ENCODE results near the gene ALKBH2. TPM values are rescaled to one million over a fixed set of nuclear protein-coding genes. Genes with fewer than 3 reads are reported as not detected.

Gene ALKBH2
- total RNA-seq, result 10 to 100 TPM; 31.1 to 32.7 TPM

DNA sequence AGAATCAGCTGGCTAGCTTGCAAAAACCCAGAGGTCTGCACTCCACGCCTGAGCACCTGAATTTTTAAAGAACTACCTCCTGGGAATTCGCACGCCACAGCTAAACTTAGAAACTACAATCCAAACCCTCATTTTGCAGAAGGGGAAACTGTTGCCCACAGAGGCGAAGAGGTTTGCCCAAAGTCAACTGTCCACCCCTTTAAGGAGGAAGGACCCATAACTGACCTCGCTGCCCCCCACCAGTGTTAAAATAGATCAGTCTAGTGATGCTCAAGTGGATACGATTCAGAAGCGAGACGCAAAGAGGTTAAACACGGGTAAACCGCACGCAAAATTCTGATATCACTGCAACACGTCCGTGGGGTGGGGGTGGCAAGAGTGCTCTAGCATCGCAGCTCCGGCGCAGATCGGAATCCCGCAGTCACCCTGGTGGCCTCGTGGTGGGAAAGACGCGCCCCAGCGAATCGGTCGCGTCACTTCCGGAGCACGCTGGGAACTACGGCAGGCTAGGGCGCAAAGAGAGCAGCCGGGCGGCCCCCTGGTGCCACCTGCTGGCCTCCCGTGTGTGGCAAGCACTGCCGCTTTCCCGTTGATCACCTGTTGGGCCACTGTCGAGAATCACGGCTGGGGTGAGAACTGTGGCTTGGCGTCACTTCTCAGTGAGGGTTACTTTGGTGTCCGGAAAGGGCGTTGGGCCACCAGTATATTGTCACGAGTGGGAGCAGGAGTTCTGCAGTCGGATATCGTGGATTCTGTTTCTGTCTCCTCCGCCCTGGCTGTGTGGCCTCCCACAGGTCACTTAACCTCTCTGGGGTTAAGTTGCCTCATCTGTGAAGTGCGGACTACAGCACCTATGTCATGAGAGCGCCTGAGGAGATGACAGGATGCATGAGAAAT is at the start of gene ALKBH2:
TSS of gene ALKBH2 (minus strand) at position 451 of the 897 bp plus-strand sequence. CDS start 686 bp downstream, outside the sequence.
- peak; percentile 96 for DNase-seq
- peak within 1 kb of the TSS; percentile 81 for H3K27ac Mint-ChIP-seq
- H3K27me3 Mint-ChIP-seq (ENCODE audit: low read depth), result no peaks in the 10 kb centered on the region
- H3K36me3 Mint-ChIP-seq (ENCODE audit: low read depth), result peaks cover 25% of the 10 kb centered on the region
- CTCF ChIA-PET, result interaction anchor here (0.9 to 5.4 kb wide), 12 partner anchors 19 to 520 kb away, joined by 3 to 41 read pairs (median 4); partner anchors contain the start of gene DAO
- peaks cover 44% of the 10 kb centered on the region for H3K4me1 Mint-ChIP-seq (ENCODE audit: low read depth)
- no peaks in the 10 kb centered on the region for H3K9me3 Mint-ChIP-seq
- H3K4me3 Mint-ChIP-seq, result peak within 1 kb of the TSS; percentile 85
- intact Hi-C loops (cut with micrococcal nuclease), result loop anchor here (1.0 to 5.0 kb wide), 12 partner anchors 41 to 576 kb away; partner anchors contain the start of genes CORO1C, FICD, SELPLG and SSH1

DNA sequence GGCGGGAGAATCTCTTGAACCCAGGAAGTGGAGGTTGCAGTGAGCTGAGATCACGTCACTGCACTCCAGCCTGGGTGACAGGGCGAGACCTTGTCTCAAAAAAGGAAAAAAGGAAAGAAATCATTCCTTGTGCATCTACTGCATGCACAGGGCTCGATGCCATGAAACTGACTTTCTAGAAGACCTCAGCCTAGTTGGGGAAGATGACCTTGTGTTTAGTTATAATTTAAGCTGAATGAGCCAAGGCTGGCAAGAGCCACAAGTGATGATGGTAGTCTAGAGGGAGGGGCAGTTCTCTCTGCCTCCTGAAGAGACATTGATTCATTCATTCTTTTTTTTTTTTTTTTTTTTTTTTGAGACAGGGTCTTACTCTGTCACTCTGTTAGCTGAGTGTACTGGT is 47.3 kb upstream of the ALKBH2 start:
- Mint-ChIP-seq H3K4me1 (ENCODE audit: low read depth) (peaks cover 3% of the 10 kb centered on the region), H3K27ac (no peak overlapping the region), H3K4me3 (no peak overlapping the region), H3K9me3 (peaks cover 4% of the 10 kb centered on the region), H3K27me3 (ENCODE audit: low read depth) (no peaks in the 10 kb centered on the region), H3K36me3 (ENCODE audit: low read depth) (no peaks in the 10 kb centered on the region)
- DNase-seq, result no peak
- CTCF ChIA-PET, result no interaction called here
- intact Hi-C loops (cut with micrococcal nuclease), result no loop called here

DNA sequence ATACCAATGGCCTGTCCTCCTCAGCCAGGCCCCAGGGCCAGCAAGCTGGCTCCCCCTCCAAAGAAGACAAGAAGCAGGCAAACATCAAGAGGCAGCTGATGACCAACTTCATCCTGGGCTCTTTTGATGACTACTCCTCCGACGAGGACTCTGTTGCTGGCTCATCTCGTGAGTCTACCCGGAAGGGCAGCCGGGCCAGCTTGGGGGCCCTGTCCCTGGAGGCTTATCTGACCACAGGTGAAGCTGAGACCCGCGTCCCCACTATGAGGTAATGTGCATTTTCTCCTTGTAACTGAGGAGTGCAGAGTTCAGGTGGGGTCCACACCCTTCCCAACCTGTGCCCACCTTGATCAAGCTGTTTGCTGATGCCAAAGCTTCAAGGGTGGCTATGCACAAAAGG is 46.5 kb upstream of the ALKBH2 start:
- CTCF ChIA-PET, result no interaction called here
- peaks cover 4% of the 10 kb centered on the region for H3K9me3 Mint-ChIP-seq
- intact Hi-C loops (cut with micrococcal nuclease), result no loop called here
- no peaks in the 10 kb centered on the region for H3K27me3 Mint-ChIP-seq (ENCODE audit: low read depth)
- peaks cover 3% of the 10 kb centered on the region for H3K4me1 Mint-ChIP-seq (ENCODE audit: low read depth)
- no peak overlapping the region for H3K4me3 Mint-ChIP-seq
- H3K27ac Mint-ChIP-seq, result no peak overlapping the region
- peaks cover 1% of the 10 kb centered on the region for H3K36me3 Mint-ChIP-seq (ENCODE audit: low read depth)
- no peak for DNase-seq

DNA sequence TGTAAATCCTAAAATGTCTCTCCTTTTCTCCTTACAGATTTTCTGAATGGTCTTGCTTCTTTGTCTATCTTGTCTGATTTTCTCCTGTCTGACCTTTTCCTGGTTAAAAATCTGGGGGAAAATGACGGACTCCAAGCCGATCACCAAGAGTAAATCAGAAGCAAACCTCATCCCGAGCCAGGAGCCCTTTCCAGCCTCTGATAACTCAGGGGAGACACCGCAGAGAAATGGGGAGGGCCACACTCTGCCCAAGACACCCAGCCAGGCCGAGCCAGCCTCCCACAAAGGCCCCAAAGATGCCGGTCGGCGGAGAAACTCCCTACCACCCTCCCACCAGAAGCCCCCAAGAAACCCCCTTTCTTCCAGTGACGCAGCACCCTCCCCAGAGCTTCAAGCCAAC is 46.1 kb upstream of the ALKBH2 start:
- no peak overlapping the region for H3K27ac Mint-ChIP-seq
- H3K4me1 Mint-ChIP-seq (ENCODE audit: low read depth), result peaks cover 3% of the 10 kb centered on the region
- no peak overlapping the region for H3K4me3 Mint-ChIP-seq
- DNase-seq, result no peak
- H3K9me3 Mint-ChIP-seq, result peaks cover 4% of the 10 kb centered on the region
- intact Hi-C loops (cut with micrococcal nuclease), result no loop called here
- H3K27me3 Mint-ChIP-seq (ENCODE audit: low read depth), result no peaks in the 10 kb centered on the region
- CTCF ChIA-PET, result no interaction called here
- peaks cover 1% of the 10 kb centered on the region for H3K36me3 Mint-ChIP-seq (ENCODE audit: low read depth)

DNA sequence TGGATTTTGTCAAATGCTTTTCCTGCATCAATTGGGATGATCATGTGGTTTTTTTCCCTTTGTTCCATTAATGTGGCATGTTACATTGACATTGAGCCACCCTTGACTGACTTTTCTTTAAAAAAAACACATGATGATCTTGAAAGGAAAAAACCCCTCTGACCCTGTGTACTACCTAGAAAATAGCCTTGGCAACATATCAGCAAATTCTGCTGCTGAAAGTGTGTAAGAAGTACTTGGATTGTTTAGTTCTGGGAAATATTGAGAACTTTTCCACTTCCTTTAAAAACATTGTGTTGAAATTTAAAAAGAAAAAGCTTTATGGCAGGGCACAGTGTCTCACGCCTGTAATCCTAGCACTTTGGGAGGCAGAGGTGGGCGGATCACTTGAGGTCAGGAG is 43.8 kb upstream of the ALKBH2 start:
- peaks cover 1% of the 10 kb centered on the region for H3K36me3 Mint-ChIP-seq (ENCODE audit: low read depth)
- no peak overlapping the region for H3K4me3 Mint-ChIP-seq
- CTCF ChIA-PET, result no interaction called here
- H3K27ac Mint-ChIP-seq, result no peak overlapping the region
- no peaks in the 10 kb centered on the region for H3K4me1 Mint-ChIP-seq (ENCODE audit: low read depth)
- no peak for DNase-seq
- H3K27me3 Mint-ChIP-seq (ENCODE audit: low read depth), result no peaks in the 10 kb centered on the region
- intact Hi-C loops (cut with micrococcal nuclease), result no loop called here
- peaks cover 4% of the 10 kb centered on the region for H3K9me3 Mint-ChIP-seq

DNA sequence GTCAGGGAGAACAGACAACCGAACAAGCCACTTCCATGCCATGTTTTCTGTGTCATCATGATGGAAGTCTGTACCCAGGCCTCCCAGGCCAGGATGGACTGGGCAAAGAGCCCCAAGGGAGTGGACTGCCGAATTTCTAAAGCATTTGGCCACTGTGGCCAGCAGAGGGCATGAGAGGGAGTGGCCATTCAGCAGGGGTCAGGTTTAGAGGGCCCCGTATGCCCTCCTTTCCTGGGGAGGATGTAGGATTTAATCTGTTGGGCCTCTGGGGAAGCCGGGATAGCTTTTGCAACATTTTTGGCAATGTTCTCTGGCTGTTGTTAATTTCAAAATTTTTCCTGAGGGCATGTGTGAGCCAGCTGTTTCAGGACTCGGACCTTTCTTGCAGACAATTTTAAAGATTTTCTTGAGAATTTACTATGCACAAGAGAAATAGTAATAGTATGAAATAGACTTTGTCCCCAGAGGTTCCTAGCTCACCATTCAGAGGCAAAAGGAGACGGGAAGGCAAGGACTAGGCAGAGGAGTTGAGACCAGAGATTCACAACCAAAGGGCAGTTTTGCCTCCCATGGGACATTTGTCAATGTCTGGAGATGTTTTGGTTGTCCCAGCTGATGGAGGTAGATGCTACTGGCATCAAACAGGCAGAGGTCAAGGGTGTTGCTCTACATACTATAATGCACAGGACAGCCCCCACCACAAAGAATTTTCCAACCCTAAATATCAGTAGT is 41.1 kb upstream of the ALKBH2 start:
- Mint-ChIP-seq H3K27ac (no peak overlapping the region), H3K36me3 (ENCODE audit: low read depth) (peaks cover 1% of the 10 kb centered on the region), H3K27me3 (ENCODE audit: low read depth) (no peaks in the 10 kb centered on the region), H3K4me1 (ENCODE audit: low read depth) (no peaks in the 10 kb centered on the region), H3K9me3 (peaks cover 4% of the 10 kb centered on the region), H3K4me3 (no peak overlapping the region)
- no peak for DNase-seq
- intact Hi-C loops (cut with micrococcal nuclease), result no loop called here
- CTCF ChIA-PET, result interaction anchor here (0.5 kb wide), 1 partner anchor 99 kb away, joined by 3 read pairs; no protein-coding TSS in a partner anchor

DNA sequence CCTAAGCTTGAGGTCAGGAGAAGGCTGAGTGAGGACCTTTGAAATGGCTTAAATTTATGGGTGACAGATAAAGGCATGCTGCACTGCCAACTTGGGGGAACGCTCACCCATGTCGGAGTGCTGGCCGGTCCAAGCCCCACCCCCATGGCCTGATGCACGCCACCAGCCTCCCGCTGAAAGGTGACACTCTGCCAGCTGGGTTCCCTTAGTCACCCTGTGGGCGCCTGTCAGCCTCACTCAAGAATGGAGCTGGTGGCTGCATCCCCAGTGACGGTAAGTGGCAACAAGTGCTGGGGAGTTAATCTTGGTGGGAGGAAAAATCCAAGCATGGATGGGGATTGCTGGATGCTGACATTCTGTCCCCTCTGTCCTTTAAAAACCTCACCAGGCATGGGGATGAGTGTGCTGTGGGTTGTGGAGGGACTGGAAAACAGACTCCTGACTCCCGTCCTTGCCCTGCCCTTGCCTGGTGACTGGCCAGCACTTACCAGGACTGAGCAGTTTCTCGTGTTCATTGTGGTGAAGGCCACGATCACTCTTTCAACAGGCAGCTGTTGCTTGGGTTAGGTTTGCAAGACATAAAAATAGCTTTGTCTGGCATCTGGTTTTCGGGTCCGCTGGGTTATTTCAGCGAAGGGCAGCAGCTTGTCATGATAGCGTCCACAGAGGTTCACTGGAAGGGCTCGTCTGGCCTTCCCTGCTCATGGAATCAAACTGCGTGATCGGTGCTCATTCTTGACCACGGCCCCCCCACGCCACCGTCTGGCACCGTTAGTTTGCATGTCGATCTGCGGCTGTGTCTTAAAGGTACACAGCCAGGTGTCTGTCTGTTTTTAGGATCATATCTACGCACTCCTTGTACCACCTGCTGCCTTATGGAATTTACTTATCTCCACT is 38.1 kb upstream of the ALKBH2 start:
- DNase-seq, result no peak
- H3K4me1 Mint-ChIP-seq (ENCODE audit: low read depth), result no peaks in the 10 kb centered on the region
- no peak overlapping the region for H3K27ac Mint-ChIP-seq
- CTCF ChIA-PET, result interaction anchor here (0.6 to 1.3 kb wide), 4 partner anchors 11 to 258 kb away, joined by 3 to 4 read pairs (median 3); no protein-coding TSS in a partner anchor
- peaks cover 1% of the 10 kb centered on the region for H3K36me3 Mint-ChIP-seq (ENCODE audit: low read depth)
- H3K4me3 Mint-ChIP-seq, result no peak overlapping the region
- no peaks in the 10 kb centered on the region for H3K9me3 Mint-ChIP-seq
- H3K27me3 Mint-ChIP-seq (ENCODE audit: low read depth), result no peaks in the 10 kb centered on the region
- intact Hi-C loops (cut with micrococcal nuclease), result no loop called here

DNA sequence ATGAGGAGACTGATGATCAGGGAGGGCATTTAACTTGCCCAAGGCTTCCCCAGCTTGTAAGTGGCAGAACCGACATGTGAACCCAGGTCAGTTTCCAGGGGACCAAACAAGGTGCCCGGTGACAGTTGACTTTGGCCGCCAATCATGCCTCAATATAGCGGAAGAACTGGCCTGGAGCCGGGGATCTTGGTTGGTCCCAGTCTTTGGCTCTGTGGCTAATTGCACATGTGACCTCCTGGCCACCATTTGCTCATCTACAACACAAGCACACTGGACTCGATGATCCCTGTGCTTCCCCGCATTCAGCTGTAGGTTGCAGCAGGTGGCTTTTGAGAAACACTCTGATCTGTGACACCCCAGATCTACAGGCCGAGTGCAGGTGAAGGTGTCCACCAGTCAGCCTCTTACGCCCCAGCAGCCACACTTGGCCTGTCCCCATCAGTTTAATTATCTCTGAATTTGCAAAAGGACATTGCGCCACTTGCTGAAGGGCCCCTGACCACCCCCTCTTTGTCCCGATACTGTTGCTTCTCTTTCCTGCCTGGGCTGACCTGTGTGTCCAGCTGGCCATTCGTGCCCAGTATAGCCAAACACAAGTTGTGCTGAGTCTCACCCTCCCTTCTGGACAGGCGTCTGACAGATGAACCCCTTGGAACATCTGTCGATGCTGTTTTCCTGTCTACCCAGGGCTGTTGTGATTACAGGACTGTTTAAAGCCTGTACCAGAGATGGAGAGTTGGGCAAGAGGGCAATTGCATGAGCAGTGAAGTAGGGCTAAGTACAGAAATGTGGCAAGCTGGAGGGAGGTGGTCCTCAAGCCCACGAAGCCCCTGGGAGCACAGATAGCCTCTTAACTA is 37.3 kb upstream of the ALKBH2 start:
- no peaks in the 10 kb centered on the region for H3K4me1 Mint-ChIP-seq (ENCODE audit: low read depth)
- CTCF ChIA-PET, result interaction anchor here (1.3 kb wide), 1 partner anchor 16 kb away, joined by 3 read pairs; no protein-coding TSS in a partner anchor
- no peak for DNase-seq
- H3K27ac Mint-ChIP-seq, result peak overlapping the region; percentile 20
- intact Hi-C loops (cut with micrococcal nuclease), result no loop called here
- H3K9me3 Mint-ChIP-seq, result no peaks in the 10 kb centered on the region
- peaks cover under 1% of the 10 kb centered on the region for H3K36me3 Mint-ChIP-seq (ENCODE audit: low read depth)
- H3K4me3 Mint-ChIP-seq, result no peak overlapping the region
- no peaks in the 10 kb centered on the region for H3K27me3 Mint-ChIP-seq (ENCODE audit: low read depth)

DNA sequence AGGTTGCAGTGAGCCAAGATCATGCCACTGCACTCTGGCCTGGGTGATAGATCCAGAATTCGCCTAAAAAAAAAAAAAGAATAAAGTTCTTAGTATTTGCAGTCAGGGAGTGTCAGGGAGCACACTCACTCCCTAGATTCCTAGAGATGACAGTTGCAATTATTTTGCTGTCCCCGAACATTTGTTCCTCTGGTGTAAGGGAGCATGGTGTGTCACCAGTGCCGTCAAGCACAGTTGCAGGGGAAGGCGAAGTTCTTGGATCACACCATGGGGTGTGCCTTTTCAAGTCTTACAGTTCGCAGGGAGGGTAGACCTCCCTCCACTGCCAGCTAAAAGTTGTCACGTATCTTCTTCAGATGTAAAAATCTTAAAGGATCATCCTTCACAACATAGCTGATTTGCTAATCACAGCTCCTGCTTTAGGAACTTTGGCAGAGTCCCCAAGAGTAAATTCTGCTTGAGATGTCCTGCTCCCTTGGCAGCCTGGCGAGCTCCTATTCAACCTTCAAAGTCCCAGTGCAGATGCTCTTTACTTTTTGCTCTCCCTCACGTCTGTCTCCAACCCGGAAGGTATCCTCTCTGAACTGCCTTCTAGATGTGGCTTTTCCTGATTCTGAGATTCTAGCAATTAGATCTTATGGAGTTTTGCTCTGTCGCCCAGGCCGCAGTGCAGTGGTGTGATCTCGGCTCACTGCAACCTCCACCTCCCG is 34.4 kb upstream of the ALKBH2 start:
- no peak for DNase-seq
- intact Hi-C loops (cut with micrococcal nuclease), result no loop called here
- H3K36me3 Mint-ChIP-seq (ENCODE audit: low read depth), result no peaks in the 10 kb centered on the region
- CTCF ChIA-PET, result interaction anchor here (0.6 to 1.1 kb wide), 3 partner anchors 13 to 1932 kb away, joined by 3 to 5 read pairs (median 3); no protein-coding TSS in a partner anchor
- H3K4me3 Mint-ChIP-seq, result no peak overlapping the region
- no peaks in the 10 kb centered on the region for H3K9me3 Mint-ChIP-seq
- no peaks in the 10 kb centered on the region for H3K4me1 Mint-ChIP-seq (ENCODE audit: low read depth)
- H3K27me3 Mint-ChIP-seq (ENCODE audit: low read depth), result no peaks in the 10 kb centered on the region
- no peak overlapping the region for H3K27ac Mint-ChIP-seq

DNA sequence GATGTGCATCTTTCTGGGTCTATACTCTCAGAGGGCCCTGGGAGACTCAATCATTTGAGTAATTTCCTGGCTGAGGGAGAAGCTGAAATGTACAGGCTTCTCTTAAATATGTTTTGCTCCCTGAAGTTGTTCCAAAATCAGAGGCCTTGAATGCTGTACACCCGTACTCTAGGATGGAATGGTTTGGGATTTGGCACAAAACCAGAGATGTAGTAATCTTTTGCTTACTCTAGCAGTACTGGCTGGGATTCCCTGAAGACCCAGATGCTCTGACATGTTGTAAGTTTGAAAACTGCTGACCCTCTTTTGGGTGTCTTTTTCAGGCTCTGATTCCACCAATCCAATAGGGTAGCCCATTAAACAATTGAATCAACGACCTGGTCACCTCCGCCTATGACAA is 33.5 kb upstream of the ALKBH2 start:
- DNase-seq, result no peak
- Mint-ChIP-seq H3K4me3 (no peak overlapping the region), H3K27ac (no peak overlapping the region), H3K4me1 (ENCODE audit: low read depth) (no peaks in the 10 kb centered on the region), H3K9me3 (no peaks in the 10 kb centered on the region), H3K27me3 (ENCODE audit: low read depth) (no peaks in the 10 kb centered on the region), H3K36me3 (ENCODE audit: low read depth) (no peaks in the 10 kb centered on the region)
- CTCF ChIA-PET, result interaction anchor here (1.1 kb wide), 1 partner anchor 12 kb away, joined by 5 read pairs; no protein-coding TSS in a partner anchor
- intact Hi-C loops (cut with micrococcal nuclease), result no loop called here

DNA sequence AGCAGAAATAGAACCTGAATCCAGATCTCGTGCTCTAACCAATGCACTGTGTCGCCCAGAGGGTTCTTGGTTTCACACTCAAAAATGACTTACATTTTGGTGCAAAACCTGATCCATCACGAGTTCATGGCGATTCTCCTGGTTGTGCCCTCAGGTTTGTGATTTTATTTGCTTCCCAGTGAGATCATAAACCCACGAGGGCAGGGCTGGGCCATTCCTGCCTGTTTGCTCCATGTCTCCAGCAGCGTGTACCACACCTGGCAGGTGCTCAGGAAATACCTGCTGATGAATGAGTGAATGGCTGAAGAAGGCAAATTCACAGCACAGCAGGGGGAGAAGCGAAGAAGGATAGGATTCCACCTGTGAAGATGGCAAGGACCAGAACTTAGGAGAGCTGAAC is 32.5 kb upstream of the ALKBH2 start:
- intact Hi-C loops (cut with micrococcal nuclease), result no loop called here

More for the DNA sequence above, 32.5 kb upstream of the ALKBH2 start:
- Mint-ChIP-seq H3K9me3 (no peaks in the 10 kb centered on the region), H3K27me3 (ENCODE audit: low read depth) (no peaks in the 10 kb centered on the region), H3K4me1 (ENCODE audit: low read depth) (no peaks in the 10 kb centered on the region), H3K36me3 (ENCODE audit: low read depth) (no peaks in the 10 kb centered on the region), H3K4me3 (no peak overlapping the region), H3K27ac (no peak overlapping the region)
- no peak for DNase-seq
- CTCF ChIA-PET, result no interaction called here
